ENCODE measurements around the gene SLC49A4.

SLC49A4 gene

GRCh38 chr3:122859021-122859805, 64.3 kb downstream of the SLC49A4 start:
- no peak for TF ChIP-seq CTCF (IDR thresholded peaks at IDR 0.05; ENCODE audit: low read depth, low read length)

GRCh38 chr3:122862381-122862780, 67.5 kb downstream of the SLC49A4 start:
- no peak for TF ChIP-seq CTCF (IDR thresholded peaks at IDR 0.05; ENCODE audit: low read depth, low read length)

More at GRCh38 chr3:122859021-122859805, 64.3 kb downstream of the SLC49A4 start:
- no peak for DNase-seq (ENCODE audit: extremely low read depth, low read depth)

GRCh38 chr3:122864498-122864897, 69.6 kb downstream of the SLC49A4 start:
- DNase-seq (ENCODE audit: extremely low read depth, low read depth): no peak
- no peak for TF ChIP-seq CTCF (IDR thresholded peaks at IDR 0.05; ENCODE audit: low read depth, low read length)

More at GRCh38 chr3:122862381-122862780, 67.5 kb downstream of the SLC49A4 start:
- no peak for DNase-seq (ENCODE audit: extremely low read depth, low read depth)

- no peak for TF ChIP-seq CTCF (IDR thresholded peaks at IDR 0.05; ENCODE audit: low read depth, low read length)
- DNase-seq (ENCODE audit: extremely low read depth, low read depth): no peak
Observed at GRCh38 chr3:122868322-122868721, 73.5 kb downstream of the SLC49A4 start.

GRCh38 chr3:122873741-122874515, 79.1 kb downstream of the SLC49A4 start:
- DNase-seq (ENCODE audit: extremely low read depth, low read depth): no peak
- no peak for TF ChIP-seq CTCF (IDR thresholded peaks at IDR 0.05; ENCODE audit: low read depth, low read length)

GRCh38 chr3:122875547-122876127, 80.8 kb downstream of the SLC49A4 start:
- DNase-seq (ENCODE audit: extremely low read depth, low read depth): no peak
- TF ChIP-seq CTCF (IDR thresholded peaks at IDR 0.05; ENCODE audit: low read depth, low read length): no peak

GRCh38 chr3:122880173-122880572, 85.3 kb downstream of the SLC49A4 start:
- no peak for DNase-seq (ENCODE audit: extremely low read depth, low read depth)
- no peak for TF ChIP-seq CTCF (IDR thresholded peaks at IDR 0.05; ENCODE audit: low read depth, low read length)
